ENCODE measurements around the gene APLN.

APLN gene

GRCh38 chrX:129663171-129663570 is 8.4 kb upstream of the APLN start:
- H3K4me3 ChIP-seq (ENCODE audit: low read depth, low read length) = no peak overlapping the region
- no peak for DNase-seq (ENCODE audit: low read depth)
- TF ChIP-seq CTCF (IDR thresholded peaks at IDR 0.05; ENCODE audit: low read depth, low read length) (no peak), POLR2A (IDR thresholded peaks at IDR 0.05; ENCODE audit: extremely low read depth, insufficient read length) (no peak), MYC (IDR thresholded peaks at IDR 0.05; ENCODE audit: low read depth, low read length) (no peak), MAX (IDR thresholded peaks at IDR 0.05; ENCODE audit: low read depth, low read length) (no peak)

GRCh38 chrX:129661369-129661768 is 6.6 kb upstream of the APLN start:
- TF ChIP-seq POLR2A (IDR thresholded peaks at IDR 0.05; ENCODE audit: extremely low read depth, insufficient read length) = no peak
- no peak for TF ChIP-seq CTCF (IDR thresholded peaks at IDR 0.05; ENCODE audit: low read depth, low read length)
- no peak for TF ChIP-seq MYC (IDR thresholded peaks at IDR 0.05; ENCODE audit: low read depth, low read length)
- TF ChIP-seq MAX (IDR thresholded peaks at IDR 0.05; ENCODE audit: low read depth, low read length) = no peak
- no peak overlapping the region for H3K4me3 ChIP-seq (ENCODE audit: low read depth, low read length)
- no peak for DNase-seq (ENCODE audit: low read depth)

GRCh38 chrX:129659861-129660260 is 5.1 kb upstream of the APLN start:
- TF ChIP-seq MAX (IDR thresholded peaks at IDR 0.05; ENCODE audit: low read depth, low read length) (no peak), MYC (IDR thresholded peaks at IDR 0.05; ENCODE audit: low read depth, low read length) (no peak), CTCF (IDR thresholded peaks at IDR 0.05; ENCODE audit: low read depth, low read length) (no peak), POLR2A (IDR thresholded peaks at IDR 0.05; ENCODE audit: extremely low read depth, insufficient read length) (no peak)
- no peak overlapping the region for H3K4me3 ChIP-seq (ENCODE audit: low read depth, low read length)
- DNase-seq (ENCODE audit: low read depth) = peak; percentile 58

GRCh38 chrX:129659141-129659540 is 4.4 kb upstream of the APLN start:
- TF ChIP-seq MAX (IDR thresholded peaks at IDR 0.05; ENCODE audit: low read depth, low read length) = no peak
- no peak for TF ChIP-seq MYC (IDR thresholded peaks at IDR 0.05; ENCODE audit: low read depth, low read length)
- TF ChIP-seq POLR2A (IDR thresholded peaks at IDR 0.05; ENCODE audit: extremely low read depth, insufficient read length) = no peak
- no peak for TF ChIP-seq CTCF (IDR thresholded peaks at IDR 0.05; ENCODE audit: low read depth, low read length)
- peak; percentile 25 for DNase-seq (ENCODE audit: low read depth)
- H3K4me3 ChIP-seq (ENCODE audit: low read depth, low read length) = no peak overlapping the region

GRCh38 chrX:129658429-129658828 is 3.7 kb upstream of the APLN start:
- TF ChIP-seq POLR2A (IDR thresholded peaks at IDR 0.05; ENCODE audit: extremely low read depth, insufficient read length) (no peak), CTCF (IDR thresholded peaks at IDR 0.05; ENCODE audit: low read depth, low read length) (no peak), MYC (IDR thresholded peaks at IDR 0.05; ENCODE audit: low read depth, low read length) (no peak), MAX (IDR thresholded peaks at IDR 0.05; ENCODE audit: low read depth, low read length) (no peak)
- DNase-seq (ENCODE audit: low read depth) = no peak
- no peak overlapping the region for H3K4me3 ChIP-seq (ENCODE audit: low read depth, low read length)

Measured in NB4 (cell line).